Measurements from ENCODE around the gene FBXO22.
"Not testable (repeated sequence)": the region's sequence is repeated elsewhere in the genome, so short reads cannot be mapped to it uniquely, and the experiment has no call there.

Gene FBXO22

GRCh38 chr15:75903331-75904239 is at the start of gene FBXO22:
FBXO22 (plus strand) TSS chr15:75903878; CDS start chr15:75903964, 86 bp downstream.
- peak; percentile 74 for DNase-seq

GRCh38 chr15:75857886-75858285 is 45.8 kb upstream of the FBXO22 start:
- no peak for DNase-seq

- DNase-seq: no peak
Measured at GRCh38 chr15:75861750-75862402, 41.8 kb upstream of the FBXO22 start.

GRCh38 chr15:75862796-75863195 is 40.9 kb upstream of the FBXO22 start:
- DNase-seq: no peak

- DNase-seq: no peak
Measured at GRCh38 chr15:75864213-75865059, 39.2 kb upstream of the FBXO22 start.

GRCh38 chr15:75866045-75866444 is 37.6 kb upstream of the FBXO22 start:
- not testable (repeated sequence) for DNase-seq

- DNase-seq: no peak
Measured at GRCh38 chr15:75866916-75867315, 36.8 kb upstream of the FBXO22 start.

GRCh38 chr15:75867449-75867848 is 36.2 kb upstream of the FBXO22 start:
- DNase-seq: no peak

GRCh38 chr15:75868019-75868418 is 35.7 kb upstream of the FBXO22 start:
- no peak for DNase-seq

GRCh38 chr15:75869446-75869845 is 34.2 kb upstream of the FBXO22 start:
- no peak for DNase-seq

GRCh38 chr15:75871589-75871988 is 32.1 kb upstream of the FBXO22 start:
- DNase-seq: not testable (repeated sequence)

GRCh38 chr15:75872403-75872990 is 31.2 kb upstream of the FBXO22 start:
- DNase-seq: no peak

GRCh38 chr15:75884041-75884440 is 19.6 kb upstream of the FBXO22 start:
- DNase-seq: no peak

GRCh38 chr15:75887178-75887577 is 16.5 kb upstream of the FBXO22 start:
- DNase-seq: no peak

GRCh38 chr15:75891895-75892294 is 11.8 kb upstream of the FBXO22 start:
- DNase-seq: no peak

- no peak for DNase-seq
Measured at GRCh38 chr15:75895731-75896130, 7.9 kb upstream of the FBXO22 start.

- no peak for DNase-seq
Measured at GRCh38 chr15:75900577-75900976, 3.1 kb upstream of the FBXO22 start.

GRCh38 chr15:75902129-75902557 is 1.5 kb upstream of the FBXO22 start:
- DNase-seq: no peak

- DNase-seq: no peak
Measured at GRCh38 chr15:75905231-75905630, 1.6 kb downstream of the FBXO22 start.

- DNase-seq: not testable (repeated sequence)
Measured at GRCh38 chr15:75910355-75910754, 6.7 kb downstream of the FBXO22 start.

GRCh38 chr15:75916978-75917377 is 13.3 kb downstream of the FBXO22 start:
- DNase-seq: no peak

GRCh38 chr15:75918135-75918534 is 14.5 kb downstream of the FBXO22 start:
- no peak for DNase-seq

GRCh38 chr15:75920079-75920478 is 16.4 kb downstream of the FBXO22 start:
- DNase-seq: no peak

All from NCI-H446 treated with DMSO at 0.1 percent for 48 hours (cell line).